Stomach (tissue), 4 donors: ENCODE data around the gene CCDC14.

Experiments used
- EP300 ChIP-seq: sonication (generic); formaldehyde crosslinking; IDR thresholded peaks from one replicate; pipeline ENCODE4 v1.6.1; 2017; ENCODE audit warnings: antibody characterized with exemption
- TF ChIP-seq, protein P1 (sequence below), 7 experiments: fragments of 450-650 bp in 4 of 7; fragments of 200-600 bp in 3 of 7; sonication (generic) in 3 of 7; IDR thresholded peaks; one replicate each; pipeline ENCODE4 v1.5.1; 2016 to 2019; ENCODE audit warnings: antibody characterized with exemption in 7 of 7, control low read depth in 2 of 7, mild to moderate bottlenecking in 1 of 7

- TF ChIP-seq, protein P1, sequence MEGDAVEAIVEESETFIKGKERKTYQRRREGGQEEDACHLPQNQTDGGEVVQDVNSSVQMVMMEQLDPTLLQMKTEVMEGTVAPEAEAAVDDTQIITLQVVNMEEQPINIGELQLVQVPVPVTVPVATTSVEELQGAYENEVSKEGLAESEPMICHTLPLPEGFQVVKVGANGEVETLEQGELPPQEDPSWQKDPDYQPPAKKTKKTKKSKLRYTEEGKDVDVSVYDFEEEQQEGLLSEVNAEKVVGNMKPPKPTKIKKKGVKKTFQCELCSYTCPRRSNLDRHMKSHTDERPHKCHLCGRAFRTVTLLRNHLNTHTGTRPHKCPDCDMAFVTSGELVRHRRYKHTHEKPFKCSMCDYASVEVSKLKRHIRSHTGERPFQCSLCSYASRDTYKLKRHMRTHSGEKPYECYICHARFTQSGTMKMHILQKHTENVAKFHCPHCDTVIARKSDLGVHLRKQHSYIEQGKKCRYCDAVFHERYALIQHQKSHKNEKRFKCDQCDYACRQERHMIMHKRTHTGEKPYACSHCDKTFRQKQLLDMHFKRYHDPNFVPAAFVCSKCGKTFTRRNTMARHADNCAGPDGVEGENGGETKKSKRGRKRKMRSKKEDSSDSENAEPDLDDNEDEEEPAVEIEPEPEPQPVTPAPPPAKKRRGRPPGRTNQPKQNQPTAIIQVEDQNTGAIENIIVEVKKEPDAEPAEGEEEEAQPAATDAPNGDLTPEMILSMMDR (IDR thresholded peaks at IDR 0.05), result no peak
- TF ChIP-seq EP300, result no peak
Measured at GRCh38 chr3:123864706-123865105, 96.3 kb downstream of the CCDC14 start.
